GM10248 (cell line): Measurements from ENCODE around the gene MAP3K6.

ENCODE experiments used
- CTCF ChIA-PET: fragments of 300-600 bp; sonication (Branson Sonifier 250); formaldehyde crosslinking; extraction: SDS; loops from one replicate; lab custom pipeline; 2021; ENCODE audit warnings: antibody characterized with exemption; lab: Yijun Ruan, JAX
- POLR2A ChIA-PET: fragments of 350-650 bp; sonication (Branson Sonifier 250); formaldehyde crosslinking; extraction: SDS; loops from one replicate; lab custom pipeline; 2020; ENCODE audit warnings: antibody characterized with exemption; lab: Yijun Ruan, JAX
- DNase-seq: peaks from one replicate; pipeline ENCODE4 v3.0.0; 2012; ENCODE audit errors: extremely low spot score
- TF ChIP-seq, protein P1 (sequence below): IDR thresholded peaks from 2 replicates; pipeline ENCODE4 v1.5.1; 2012; ENCODE audit warnings: mild to moderate bottlenecking, low read depth; ENCODE audit errors: extremely low read depth, missing control alignments, control extremely low read depth

MAP3K6 gene

DNA sequence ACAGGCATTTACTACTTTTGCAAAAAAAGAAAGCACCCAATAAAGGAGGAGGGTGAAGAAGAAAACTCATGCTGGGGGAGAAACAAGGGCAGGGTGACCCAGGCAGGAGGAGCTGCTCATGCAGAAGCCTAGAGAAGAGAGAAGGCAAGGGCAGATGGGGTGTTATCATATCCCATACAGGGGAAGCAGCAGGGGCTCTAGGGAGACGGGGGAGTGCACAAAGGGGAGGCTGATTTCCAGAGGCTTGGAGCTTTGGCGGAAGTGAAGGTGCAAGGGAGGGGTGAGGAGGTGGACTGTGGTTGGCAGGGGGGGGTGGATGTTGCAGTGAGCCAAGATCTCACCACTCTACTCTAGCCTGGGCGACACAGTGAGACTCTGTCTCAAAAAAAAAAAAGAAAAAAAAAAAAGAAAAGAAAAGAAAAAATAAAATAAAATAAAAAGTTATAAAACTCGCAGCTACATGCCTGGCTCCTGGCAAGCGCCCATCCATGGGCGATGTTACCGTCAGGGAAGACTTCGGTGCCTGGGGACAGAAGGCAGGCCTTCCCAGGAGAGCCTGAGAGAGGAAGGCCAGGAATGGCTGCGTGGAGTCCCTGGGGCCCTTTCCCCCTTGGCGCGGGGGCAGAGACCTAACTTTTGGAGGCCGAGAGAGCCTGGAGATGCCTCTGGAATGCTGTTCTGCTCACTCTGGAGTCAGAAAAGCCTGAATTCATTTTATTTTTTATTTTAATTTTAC lies 11.2 kb upstream of the MAP3K6 start:
- no peak for DNase-seq
- TF ChIP-seq, protein P1, sequence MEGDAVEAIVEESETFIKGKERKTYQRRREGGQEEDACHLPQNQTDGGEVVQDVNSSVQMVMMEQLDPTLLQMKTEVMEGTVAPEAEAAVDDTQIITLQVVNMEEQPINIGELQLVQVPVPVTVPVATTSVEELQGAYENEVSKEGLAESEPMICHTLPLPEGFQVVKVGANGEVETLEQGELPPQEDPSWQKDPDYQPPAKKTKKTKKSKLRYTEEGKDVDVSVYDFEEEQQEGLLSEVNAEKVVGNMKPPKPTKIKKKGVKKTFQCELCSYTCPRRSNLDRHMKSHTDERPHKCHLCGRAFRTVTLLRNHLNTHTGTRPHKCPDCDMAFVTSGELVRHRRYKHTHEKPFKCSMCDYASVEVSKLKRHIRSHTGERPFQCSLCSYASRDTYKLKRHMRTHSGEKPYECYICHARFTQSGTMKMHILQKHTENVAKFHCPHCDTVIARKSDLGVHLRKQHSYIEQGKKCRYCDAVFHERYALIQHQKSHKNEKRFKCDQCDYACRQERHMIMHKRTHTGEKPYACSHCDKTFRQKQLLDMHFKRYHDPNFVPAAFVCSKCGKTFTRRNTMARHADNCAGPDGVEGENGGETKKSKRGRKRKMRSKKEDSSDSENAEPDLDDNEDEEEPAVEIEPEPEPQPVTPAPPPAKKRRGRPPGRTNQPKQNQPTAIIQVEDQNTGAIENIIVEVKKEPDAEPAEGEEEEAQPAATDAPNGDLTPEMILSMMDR = no peak
- ChIA-PET POLR2A (no interaction called here), CTCF (interaction anchor here (0.7 to 13.1 kb wide), 4 partner anchors 10 to 80 kb away, joined by 3 to 222 read pairs (median 8); partner anchors contain the start of gene GPR3)

DNA sequence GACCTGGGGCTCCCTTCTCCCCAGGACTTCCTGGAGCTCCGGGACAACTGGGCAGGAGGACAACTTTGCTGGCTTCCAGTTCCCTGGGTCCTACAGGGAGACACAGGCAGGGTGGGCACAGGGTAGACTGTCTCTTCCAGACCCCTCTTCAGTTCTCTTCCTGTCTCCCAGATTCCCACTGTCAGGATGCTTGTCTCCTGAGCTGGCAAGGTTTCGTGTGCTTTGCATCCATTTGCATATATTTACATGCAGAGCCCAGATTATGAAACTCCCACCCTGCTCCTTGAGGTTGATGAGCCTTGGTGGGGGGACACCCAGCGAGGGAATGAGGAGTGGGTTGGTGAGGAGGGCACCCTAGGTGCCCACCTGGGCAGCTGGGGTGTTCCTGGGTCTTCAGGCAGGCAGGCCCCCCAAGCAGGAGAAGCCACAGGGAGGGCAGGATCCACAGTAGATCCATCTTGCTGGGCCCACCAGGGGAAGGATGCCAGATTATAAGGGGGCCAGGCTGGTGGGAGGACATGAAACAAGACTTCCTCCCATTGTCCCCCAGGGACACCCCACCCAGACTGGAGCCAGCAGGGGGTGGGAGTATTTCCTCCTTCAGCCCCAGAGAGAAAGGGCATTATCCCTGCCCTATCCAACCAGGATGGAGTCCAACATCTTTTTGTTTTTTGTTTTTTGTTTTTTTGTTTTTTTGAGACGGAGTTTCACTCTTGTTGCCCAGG lies 7.8 kb upstream of the MAP3K6 start, which contains the start of gene FCN3:
Gene FCN3 (minus strand): TSS at position 463 of the 725 bp plus-strand sequence. CDS start 6 bp downstream, at position 457.
- POLR2A ChIA-PET = no interaction called here
- no peak for DNase-seq
- CTCF ChIA-PET = interaction anchor here (1.1 to 1.2 kb wide), 4 partner anchors 8 to 77 kb away, joined by 3 to 4 read pairs (median 4); partner anchors contain the start of gene MAP3K6
- TF ChIP-seq, protein P1 = no peak

DNA sequence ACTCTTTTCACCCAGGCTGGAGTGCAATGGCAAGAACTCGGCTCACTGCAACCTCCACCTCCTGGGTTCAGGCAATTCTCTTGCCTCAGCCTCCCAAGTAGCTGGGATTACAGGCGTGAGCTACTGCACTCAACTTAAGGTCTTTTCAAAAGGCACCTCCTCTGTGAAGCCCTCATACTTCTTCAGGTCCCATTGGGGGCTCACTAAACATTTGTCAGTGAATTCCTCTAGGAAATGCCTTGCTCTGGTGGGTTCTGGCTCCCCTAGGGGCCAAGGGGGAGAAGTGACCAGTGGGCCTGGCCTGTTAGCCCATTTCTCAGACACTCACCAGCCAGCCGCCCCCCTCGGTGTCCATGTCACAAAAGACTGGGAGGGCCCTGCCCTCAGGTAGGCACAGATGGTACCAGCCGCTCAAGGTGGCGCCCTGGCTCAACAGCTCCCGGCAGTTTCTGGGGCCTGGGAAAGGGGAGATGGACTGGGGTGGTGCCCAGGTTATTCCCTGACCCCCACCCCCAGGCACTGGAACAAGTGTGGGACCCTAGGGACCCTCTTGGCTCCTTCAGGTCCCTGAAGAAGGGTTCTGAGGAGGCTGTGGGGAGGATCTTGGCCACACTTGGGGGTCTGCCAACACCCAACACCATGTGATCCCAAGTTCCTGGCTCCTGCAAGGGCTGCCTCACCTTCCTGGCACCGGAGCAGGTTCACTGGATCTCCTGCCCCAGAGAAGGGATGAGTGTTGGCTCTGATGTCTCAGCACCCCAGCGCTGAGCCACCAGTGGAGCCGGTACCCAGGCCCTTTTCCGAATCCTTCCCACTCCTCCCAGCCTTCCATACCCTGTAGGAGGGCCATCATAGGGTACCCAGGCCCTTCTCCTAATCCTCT lies 6.3 kb upstream of the MAP3K6 start:
- no peak for DNase-seq
- ChIA-PET CTCF (interaction anchor here (1.3 to 8.2 kb wide), 5 partner anchors 9 to 41 kb away, joined by 3 to 71 read pairs (median 4); no protein-coding TSS in a partner anchor), POLR2A (interaction anchor here (0.7 kb wide), 1 partner anchor 72 kb away, joined by 4 read pairs; no protein-coding TSS in a partner anchor)
- TF ChIP-seq, protein P1 = no peak

DNA sequence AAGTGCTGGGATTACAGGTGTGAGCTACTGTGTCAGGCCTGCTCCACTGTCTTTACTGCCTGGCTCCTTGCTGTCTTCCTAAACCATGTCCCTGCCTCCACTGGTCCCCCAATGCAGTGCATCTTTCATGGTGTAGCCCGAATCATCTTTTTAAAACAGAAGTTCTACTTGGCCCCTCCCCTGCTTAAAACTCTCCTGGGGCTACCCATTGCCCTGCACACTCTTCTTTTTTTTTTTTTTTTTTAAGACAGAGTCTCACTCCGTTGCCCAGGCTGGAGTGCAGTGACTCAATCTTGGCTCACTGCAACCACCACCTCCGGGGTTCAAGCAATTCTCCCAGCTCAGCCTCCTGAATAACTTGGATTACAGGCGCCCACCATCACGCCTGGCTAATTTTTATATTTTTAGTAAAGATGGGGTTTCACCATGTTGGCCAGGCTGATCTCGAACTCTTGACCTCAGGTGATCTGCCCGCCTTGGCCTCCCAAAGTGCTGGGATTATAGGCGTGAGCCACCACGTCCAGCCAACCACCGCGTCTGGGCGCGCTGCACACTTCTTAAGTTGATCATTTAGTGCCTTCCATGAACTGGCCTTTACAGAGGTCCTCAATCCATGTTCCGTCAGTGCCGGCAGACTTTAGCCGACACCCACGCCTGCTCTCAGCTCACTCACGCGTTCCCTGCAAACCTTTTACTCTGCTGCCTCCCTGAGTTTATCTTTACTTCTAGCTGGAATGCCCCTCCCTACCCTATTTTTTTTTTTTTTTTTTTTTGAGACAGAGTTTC lies 5.5 kb upstream of the MAP3K6 start:
- DNase-seq = no peak
- CTCF ChIA-PET = interaction anchor here (1.3 to 8.2 kb wide), 6 partner anchors 9 to 71 kb away, joined by 3 to 71 read pairs (median 4); no protein-coding TSS in a partner anchor
- POLR2A ChIA-PET = interaction anchor here (0.7 kb wide), 1 partner anchor 71 kb away, joined by 4 read pairs; no protein-coding TSS in a partner anchor
- TF ChIP-seq, protein P1 = no peak

DNA sequence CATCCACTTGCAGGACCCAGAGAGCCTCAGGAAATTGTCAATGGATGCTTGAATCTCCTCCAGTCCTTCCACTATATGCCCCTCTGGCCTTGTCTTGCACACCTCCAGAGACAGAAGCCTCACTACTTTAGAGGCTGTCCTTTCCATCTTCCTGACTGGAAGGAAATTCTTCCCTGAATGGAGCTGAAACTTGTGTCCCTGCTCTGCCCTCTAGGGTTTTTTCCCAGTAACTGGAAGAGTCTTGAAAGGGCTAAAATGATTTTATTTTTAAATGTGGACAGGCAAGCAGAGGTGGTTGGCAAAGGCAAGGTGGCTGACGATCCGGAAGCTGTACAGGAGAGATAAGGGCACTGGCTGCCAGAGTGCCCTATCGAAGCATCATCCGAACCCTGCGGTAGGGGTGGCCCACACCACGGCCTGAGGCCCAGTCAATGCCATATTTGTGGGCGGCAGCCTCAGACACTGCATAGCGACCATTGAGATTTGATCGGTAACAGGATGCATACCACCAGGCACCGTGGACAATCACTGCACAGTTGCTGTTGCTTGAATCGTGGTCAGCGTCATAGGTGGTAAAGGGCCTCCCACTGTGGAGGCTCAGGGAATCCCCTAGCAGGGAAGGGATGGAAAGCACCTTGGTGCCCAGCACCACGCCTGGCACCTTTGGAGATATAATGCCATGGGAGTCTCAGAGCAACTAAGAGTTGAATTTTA lies 2.3 kb upstream of the MAP3K6 start:
- ChIA-PET POLR2A (no interaction called here), CTCF (interaction anchor here (0.7 to 8.2 kb wide), 8 partner anchors 12 to 73 kb away, joined by 3 to 71 read pairs (median 5); no protein-coding TSS in a partner anchor)
- TF ChIP-seq, protein P1 = no peak
- no peak for DNase-seq
